GM18858 (cell line): ENCODE data around the gene RNASE8.

ENCODE experiments used
- ATAC-seq: cut with Tn5 transposase; IDR thresholded peaks from one replicate; pipeline ENCODE4 v1.9.1; 2021; ENCODE audit not compliant: unreplicated experiment

Gene RNASE8

GRCh38 chr14:21071225-21072030 lies 13.8 kb downstream of the RNASE8 start:
- ATAC-seq = peak; percentile 62

- ATAC-seq = no peak
These were observed 14.4 kb downstream of the RNASE8 start for GRCh38 chr14:21072031-21072473.

- no peak for ATAC-seq
These were observed 15.2 kb downstream of the RNASE8 start for GRCh38 chr14:21072781-21073339.

DNA sequence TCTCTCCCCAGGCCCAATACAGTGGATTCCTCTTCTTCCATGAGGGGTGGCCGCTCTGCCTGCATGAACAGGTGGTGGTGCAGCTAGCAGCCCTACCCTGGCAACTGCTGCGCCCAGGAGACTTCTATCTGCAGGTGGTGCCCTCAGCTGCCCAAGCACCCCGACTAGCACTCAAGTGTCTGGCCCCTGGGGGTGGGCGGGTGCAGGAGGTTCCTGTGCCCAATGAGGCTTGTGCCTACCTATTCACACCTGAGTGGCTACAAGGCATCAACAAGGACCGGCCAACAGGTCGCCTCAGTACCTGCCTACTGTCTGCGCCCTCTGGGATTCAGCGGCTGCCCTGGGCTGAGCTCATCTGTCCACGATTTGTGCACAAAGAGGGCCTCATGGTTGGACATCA lies 16.3 kb downstream of the RNASE8 start:
- no peak for ATAC-seq

DNA sequence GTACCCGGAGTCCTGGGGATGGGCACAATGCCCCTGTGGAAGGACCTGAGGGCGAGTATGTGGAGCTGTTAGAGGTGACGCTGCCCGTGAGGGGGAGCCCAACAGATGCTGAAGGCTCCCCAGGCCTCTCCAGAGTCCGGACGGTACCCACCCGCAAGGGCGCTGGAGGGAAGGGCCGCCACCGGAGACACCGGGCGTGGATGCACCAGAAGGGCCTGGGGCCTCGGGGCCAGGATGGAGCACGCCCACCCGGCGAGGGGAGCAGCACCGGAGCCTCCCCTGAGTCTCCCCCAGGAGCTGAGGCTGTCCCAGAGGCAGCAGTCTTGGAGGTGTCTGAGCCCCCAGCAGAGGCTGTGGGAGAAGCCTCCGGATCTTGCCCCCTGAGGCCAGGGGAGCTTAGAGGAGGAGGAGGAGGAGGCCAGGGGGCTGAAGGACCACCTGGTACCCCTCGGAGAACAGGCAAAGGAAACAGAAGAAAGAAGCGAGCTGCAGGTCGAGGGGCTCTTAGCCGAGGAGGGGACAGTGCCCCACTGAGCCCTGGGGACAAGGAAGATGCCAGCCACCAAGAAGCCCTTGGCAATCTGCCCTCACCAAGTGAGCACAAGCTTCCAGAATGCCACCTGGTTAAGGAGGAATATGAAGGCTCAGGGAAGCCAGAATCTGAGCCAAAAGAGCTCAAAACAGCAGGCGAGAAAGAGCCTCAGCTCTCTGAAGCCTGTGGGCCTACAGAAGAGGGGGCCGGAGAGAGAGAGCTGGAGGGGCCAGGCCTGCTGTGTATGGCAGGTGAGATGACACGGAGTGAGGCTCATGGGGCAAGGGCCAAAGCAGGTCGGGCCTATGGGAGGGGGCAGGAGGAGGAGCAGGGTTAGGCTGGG lies 17.0 kb downstream of the RNASE8 start:
- ATAC-seq = no peak

DNA sequence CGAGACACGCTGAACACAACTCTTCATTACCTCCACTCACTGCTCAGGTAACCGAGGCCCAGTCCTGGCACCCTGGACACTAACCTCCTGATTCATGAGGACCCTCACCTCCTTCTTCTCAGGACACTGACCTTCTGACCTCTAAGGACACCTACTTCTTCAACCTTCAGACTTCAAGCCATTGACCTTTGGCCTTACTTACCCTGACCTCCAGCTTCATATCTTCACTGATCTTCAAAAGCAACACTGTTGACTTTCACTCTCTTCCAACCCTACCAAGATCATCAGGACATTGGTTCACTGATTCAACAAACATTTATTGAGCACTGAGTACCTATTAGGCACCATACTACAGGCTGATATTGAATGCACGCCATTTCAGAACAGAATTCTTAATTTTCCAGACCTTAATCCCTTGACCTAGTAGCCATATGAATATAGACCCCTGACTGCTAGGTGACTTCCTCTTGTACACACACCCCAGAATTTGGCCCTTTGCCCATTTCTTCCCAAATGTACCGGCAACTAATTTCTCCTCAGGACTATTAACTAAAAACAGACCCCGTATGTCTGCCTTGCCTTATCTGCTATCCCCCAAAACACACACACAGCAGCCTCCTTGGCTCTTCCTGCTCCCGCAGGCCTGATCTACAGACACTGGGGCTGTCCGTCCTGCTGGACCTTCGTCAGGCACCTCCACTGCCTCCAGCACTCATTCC lies 18.3 kb downstream of the RNASE8 start:
- ATAC-seq = no peak

DNA sequence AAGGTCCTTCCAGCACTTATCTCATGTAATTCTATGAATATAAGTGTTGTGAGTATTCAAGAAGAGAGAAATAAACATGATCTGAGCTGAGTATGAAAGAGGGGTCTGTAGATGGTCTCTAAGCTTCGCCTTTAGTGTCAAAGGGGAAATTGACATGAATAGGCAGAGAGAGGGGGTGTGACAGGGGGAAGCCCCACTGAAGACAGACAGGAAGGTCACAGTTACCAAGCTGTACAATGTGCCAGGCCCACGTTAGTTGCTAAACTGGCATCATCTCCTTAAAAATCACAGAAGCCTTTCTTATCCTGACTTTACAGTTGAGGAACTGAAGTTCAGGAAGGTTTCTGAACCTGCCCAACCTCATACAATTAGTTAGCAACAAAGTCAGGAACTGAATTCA lies 20.1 kb downstream of the RNASE8 start:
- no peak for ATAC-seq

- no peak for ATAC-seq
These were observed 20.7 kb downstream of the RNASE8 start for GRCh38 chr14:21078287-21078686.

- no peak for ATAC-seq
These were observed 21.1 kb downstream of the RNASE8 start for GRCh38 chr14:21078726-21079125.

GRCh38 chr14:21081521-21082142 lies 24.0 kb downstream of the RNASE8 start:
- no peak for ATAC-seq

DNA sequence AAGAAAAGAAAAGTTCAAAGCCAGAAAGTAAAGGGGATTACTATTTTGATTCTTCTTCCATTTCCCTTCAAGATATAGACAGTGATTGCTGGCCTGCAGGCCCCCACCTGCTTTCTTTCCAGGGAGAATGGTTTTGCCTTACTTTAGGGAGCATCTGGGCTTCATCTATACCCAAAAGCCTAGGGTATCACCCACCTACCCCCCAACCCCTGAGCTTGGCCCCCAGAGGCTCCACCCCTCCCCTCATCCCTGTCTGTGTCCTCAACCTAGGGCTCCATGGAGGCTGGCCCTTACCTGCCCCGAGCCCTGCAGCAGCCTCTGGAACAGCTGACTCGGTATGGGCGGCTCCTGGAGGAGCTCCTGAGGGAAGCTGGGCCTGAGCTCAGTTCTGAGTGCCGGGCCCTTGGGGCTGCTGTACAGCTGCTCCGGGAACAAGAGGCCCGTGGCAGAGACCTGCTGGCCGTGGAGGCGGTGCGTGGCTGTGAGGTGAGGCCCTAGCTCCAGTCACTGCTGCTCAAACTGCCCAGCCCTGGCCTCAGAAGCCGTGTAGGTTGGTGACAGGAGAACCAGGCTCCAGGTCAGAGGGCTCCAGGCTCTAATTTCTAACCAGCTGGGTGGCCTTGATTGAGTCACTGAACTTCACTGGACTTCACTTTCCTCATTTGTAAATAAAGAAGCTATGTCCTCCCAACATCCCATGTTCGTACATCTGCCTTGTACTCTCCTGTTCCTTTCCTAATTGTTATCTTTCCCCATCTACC lies 26.1 kb downstream of the RNASE8 start:
- ATAC-seq = no peak

GRCh38 chr14:21084396-21084795 lies 26.8 kb downstream of the RNASE8 start:
- no peak for ATAC-seq

- no peak for ATAC-seq
These were observed 27.6 kb downstream of the RNASE8 start for GRCh38 chr14:21084998-21085853.

- no peak for ATAC-seq
These were observed 29.3 kb downstream of the RNASE8 start for GRCh38 chr14:21086908-21087293.

- ATAC-seq = peak; percentile 40
These were observed 29.9 kb downstream of the RNASE8 start for GRCh38 chr14:21087294-21088091.

DNA sequence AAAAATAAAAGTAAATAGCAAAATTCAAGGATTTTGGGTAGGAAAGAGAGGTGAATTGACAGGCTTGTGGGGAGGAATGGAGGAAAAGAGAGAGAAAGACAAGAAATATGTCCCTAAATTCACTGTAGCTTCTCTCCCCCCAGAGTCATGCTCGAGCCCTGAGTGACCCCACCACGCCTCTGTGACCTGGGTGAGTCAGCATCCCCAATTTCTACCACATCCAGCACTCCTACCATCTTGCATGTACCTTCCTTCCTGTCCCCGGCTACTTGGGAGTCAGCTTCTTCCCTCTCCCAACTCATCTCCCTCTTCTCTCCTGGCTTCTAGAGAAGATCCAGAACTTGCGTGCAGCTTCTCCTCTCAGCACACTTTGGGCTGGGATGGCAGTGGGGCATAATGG lies 31.1 kb downstream of the RNASE8 start:
- no peak for ATAC-seq

- ATAC-seq = no peak
These were observed 31.6 kb downstream of the RNASE8 start for GRCh38 chr14:21089271-21089670.

DNA sequence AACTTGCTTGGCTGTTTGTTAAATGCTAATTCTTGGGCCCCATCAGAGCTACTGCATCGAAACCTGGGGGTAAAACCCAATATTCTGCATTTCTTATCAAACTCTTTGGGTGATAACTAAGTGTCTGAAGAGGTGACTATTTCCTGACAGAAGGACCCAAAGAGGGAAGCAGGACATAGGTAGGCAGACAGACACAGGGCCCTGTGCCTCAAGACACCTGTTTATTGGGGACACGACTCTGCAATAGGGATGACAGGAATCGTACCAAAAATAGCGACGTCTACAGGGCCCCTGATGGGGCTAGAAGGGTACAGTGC lies 32.2 kb downstream of the RNASE8 start:
- ATAC-seq = no peak
